Measurements from ENCODE around the gene RNF152.
A peak's percentile ranks its signal among the peaks of the same experiment; 100 is the strongest.

Gene RNF152

GRCh38 chr18:61894751-61895524 is 2.1 kb upstream of the RNF152 start:
- DNase-seq (ENCODE audit: low read depth) = no peak

GRCh38 chr18:61893971-61894750 is 1.4 kb upstream of the RNF152 start:
- peak; percentile 69 for DNase-seq (ENCODE audit: low read depth)

- peak; percentile 37 for DNase-seq (ENCODE audit: low read depth)
Measured at GRCh38 chr18:61893309-61893970, 633 bp upstream of the RNF152 start.

GRCh38 chr18:61891894-61892293 is 913 bp downstream of the RNF152 start:
- no peak for DNase-seq (ENCODE audit: low read depth)

- no peak for DNase-seq (ENCODE audit: low read depth)
Measured at GRCh38 chr18:61891271-61891670, 1.5 kb downstream of the RNF152 start.

- no peak for DNase-seq (ENCODE audit: low read depth)
Measured at GRCh38 chr18:61890344-61890743, 2.5 kb downstream of the RNF152 start.

GRCh38 chr18:61889541-61889940 is 3.3 kb downstream of the RNF152 start:
- no peak for DNase-seq (ENCODE audit: low read depth)

- no peak for DNase-seq (ENCODE audit: low read depth)
Measured at GRCh38 chr18:61888622-61889021, 4.2 kb downstream of the RNF152 start.

GRCh38 chr18:61887838-61888237 is 5.0 kb downstream of the RNF152 start:
- DNase-seq (ENCODE audit: low read depth) = no peak

- DNase-seq (ENCODE audit: low read depth) = no peak
Measured at GRCh38 chr18:61883547-61883946, 9.3 kb downstream of the RNF152 start.

GRCh38 chr18:61882296-61883004 is 10.4 kb downstream of the RNF152 start:
- no peak for DNase-seq (ENCODE audit: low read depth)

GRCh38 chr18:61876899-61877298 is 15.9 kb downstream of the RNF152 start:
- DNase-seq (ENCODE audit: low read depth) = no peak

GRCh38 chr18:61870151-61870550 is 22.7 kb downstream of the RNF152 start:
- DNase-seq (ENCODE audit: low read depth) = no peak

GRCh38 chr18:61869636-61870035 is 23.2 kb downstream of the RNF152 start:
- DNase-seq (ENCODE audit: low read depth) = no peak

- no peak for DNase-seq (ENCODE audit: low read depth)
Measured at GRCh38 chr18:61865466-61866175, 27.2 kb downstream of the RNF152 start.

- no peak for DNase-seq (ENCODE audit: low read depth)
Measured at GRCh38 chr18:61861372-61861771, 31.4 kb downstream of the RNF152 start.

GRCh38 chr18:61860302-61860701 is 32.5 kb downstream of the RNF152 start:
- DNase-seq (ENCODE audit: low read depth) = no peak

GRCh38 chr18:61859113-61859512 is 33.7 kb downstream of the RNF152 start:
- DNase-seq (ENCODE audit: low read depth) = no peak

GRCh38 chr18:61856678-61857077 is 36.1 kb downstream of the RNF152 start:
- no peak for DNase-seq (ENCODE audit: low read depth)

GRCh38 chr18:61855449-61856378 is 37.1 kb downstream of the RNF152 start:
- DNase-seq (ENCODE audit: low read depth) = no peak

Data from stimulated activated CD4-positive, alpha-beta T cell treated with anti-CD3 and anti-CD28 coated beads, Interleukin-2, amount 100 ng/mL, for 4 hours (primary cell).